Colonic mucosa (tissue), 4 donors: ENCODE results near the gene NCAPD3. TPM values are rescaled to one million over a fixed set of nuclear protein-coding genes. Genes with fewer than 3 reads are reported as not detected.
"Not testable (repeated sequence)": the region's sequence is repeated elsewhere in the genome, so short reads cannot be mapped to it uniquely, and the experiment has no call there.

Source experiments
- DNase-seq: peaks from one replicate; pipeline ENCODE4 v3.0.0-alpha.2; 2020
- H3K27ac ChIP-seq: fragments of 200-600 bp; one replicate; pipeline ENCODE4 v1.8.0; 2021
- H3K27me3 ChIP-seq: fragments of 200-600 bp; one replicate; pipeline ENCODE4 v1.8.0; 2021
- H3K36me3 ChIP-seq: fragments of 200-600 bp; one replicate; pipeline ENCODE4 v1.8.0; 2021
- H3K4me1 ChIP-seq: fragments of 200-600 bp; one replicate; pipeline ENCODE4 v1.8.0; 2021; ENCODE audit warnings: mild to moderate bottlenecking
- H3K4me3 ChIP-seq: fragments of 200-600 bp; one replicate; pipeline ENCODE4 v1.8.0; 2021
- H3K9ac ChIP-seq, 2 donors: one replicate each; pipeline ENCODE4 v1.7.0; 2013; ENCODE audit warnings: control low read depth in 2 of 2, low read depth in 2 of 2, low read length in 2 of 2
- H3K9me3 ChIP-seq: fragments of 200-600 bp; one replicate; pipeline ENCODE4 v1.8.0; 2021
- intact Hi-C: fragments of 100-400 bp; cut with DNase I; formaldehyde crosslinking; loops from one replicate; pipeline ENCODE4 v1.14.1; 2022
- total RNA-seq, 2 donors: library from RNA; stranded (reverse); fragmentation: NEBNext Ultra II Directional in 1 of 2; extraction: Animal tissue kit (Norgen Biotek cat#: 25700) in 1 of 2; gene quantifications; one replicate each; pipeline ENCODE4 v1.2.1, GENCODE V29; 2021
- TF ChIP-seq, protein P1 (sequence below): fragments of 200-600 bp; IDR thresholded peaks from one replicate; pipeline ENCODE4 v1.8.0; 2022; ENCODE audit warnings: antibody characterized with exemption, mild to moderate bottlenecking
- donor health status: healthy.
- donor health status: DM: no; HTN: no; CAD: no.
- donor health status: DM: no; HTN: no; CAD: no.

NCAPD3 gene
- total RNA-seq, 2 donors from 2014 or later: 12.9 to 45.0 TPM

GRCh38 chr11:134202661-134203060, 21.1 kb downstream of the NCAPD3 start:
- Histone ChIP-seq H3K27ac (no peak overlapping the region), H3K9ac (no peak overlapping the region), H3K9me3 (no peaks in the 10 kb centered on the region), H3K36me3 (no peaks in the 10 kb centered on the region), H3K4me3 (no peak overlapping the region), H3K27me3 (no peaks in the 10 kb centered on the region), H3K4me1 (no peaks in the 10 kb centered on the region)
- TF ChIP-seq, protein P1, sequence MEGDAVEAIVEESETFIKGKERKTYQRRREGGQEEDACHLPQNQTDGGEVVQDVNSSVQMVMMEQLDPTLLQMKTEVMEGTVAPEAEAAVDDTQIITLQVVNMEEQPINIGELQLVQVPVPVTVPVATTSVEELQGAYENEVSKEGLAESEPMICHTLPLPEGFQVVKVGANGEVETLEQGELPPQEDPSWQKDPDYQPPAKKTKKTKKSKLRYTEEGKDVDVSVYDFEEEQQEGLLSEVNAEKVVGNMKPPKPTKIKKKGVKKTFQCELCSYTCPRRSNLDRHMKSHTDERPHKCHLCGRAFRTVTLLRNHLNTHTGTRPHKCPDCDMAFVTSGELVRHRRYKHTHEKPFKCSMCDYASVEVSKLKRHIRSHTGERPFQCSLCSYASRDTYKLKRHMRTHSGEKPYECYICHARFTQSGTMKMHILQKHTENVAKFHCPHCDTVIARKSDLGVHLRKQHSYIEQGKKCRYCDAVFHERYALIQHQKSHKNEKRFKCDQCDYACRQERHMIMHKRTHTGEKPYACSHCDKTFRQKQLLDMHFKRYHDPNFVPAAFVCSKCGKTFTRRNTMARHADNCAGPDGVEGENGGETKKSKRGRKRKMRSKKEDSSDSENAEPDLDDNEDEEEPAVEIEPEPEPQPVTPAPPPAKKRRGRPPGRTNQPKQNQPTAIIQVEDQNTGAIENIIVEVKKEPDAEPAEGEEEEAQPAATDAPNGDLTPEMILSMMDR: no peak
- intact Hi-C loops: no loop called here
- no peak for DNase-seq

- Histone ChIP-seq H3K27me3 (no peaks in the 10 kb centered on the region), H3K4me1 (no peaks in the 10 kb centered on the region), H3K27ac (no peak overlapping the region), H3K4me3 (no peak overlapping the region), H3K9ac (no peak overlapping the region), H3K9me3 (no peaks in the 10 kb centered on the region), H3K36me3 (no peaks in the 10 kb centered on the region)
- intact Hi-C loops: no loop called here
- DNase-seq: no peak
- TF ChIP-seq, protein P1: no peak
These were observed 23.1 kb downstream of the NCAPD3 start for GRCh38 chr11:134200688-134201087.

DNA sequence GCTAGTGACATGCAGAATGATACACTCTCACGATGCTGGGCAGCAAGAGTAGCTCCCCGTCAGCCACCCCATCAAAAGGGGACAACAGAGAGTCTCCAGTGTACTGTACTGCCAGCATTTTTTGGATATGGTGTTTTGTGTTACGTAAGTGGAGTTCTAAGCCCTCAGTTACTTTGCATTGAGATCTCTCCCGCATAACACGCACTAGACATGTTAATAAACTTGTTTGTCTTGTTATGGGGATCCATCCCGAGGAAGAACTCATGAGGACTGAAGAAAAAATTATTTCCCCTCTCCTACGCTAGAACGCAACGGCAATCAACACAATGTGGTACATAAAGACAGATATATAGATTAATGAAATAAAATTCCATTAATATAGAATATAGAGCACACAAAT, 24.2 kb downstream of the NCAPD3 start:
- no peaks in the 10 kb centered on the region for H3K27me3 ChIP-seq
- no peak overlapping the region for H3K4me3 ChIP-seq
- no peak for DNase-seq
- TF ChIP-seq, protein P1: no peak
- H3K36me3 ChIP-seq: no peaks in the 10 kb centered on the region
- intact Hi-C loops: no loop called here
- no peaks in the 10 kb centered on the region for H3K9me3 ChIP-seq
- H3K4me1 ChIP-seq: no peaks in the 10 kb centered on the region
- H3K9ac ChIP-seq: no peak overlapping the region
- no peak overlapping the region for H3K27ac ChIP-seq

DNA sequence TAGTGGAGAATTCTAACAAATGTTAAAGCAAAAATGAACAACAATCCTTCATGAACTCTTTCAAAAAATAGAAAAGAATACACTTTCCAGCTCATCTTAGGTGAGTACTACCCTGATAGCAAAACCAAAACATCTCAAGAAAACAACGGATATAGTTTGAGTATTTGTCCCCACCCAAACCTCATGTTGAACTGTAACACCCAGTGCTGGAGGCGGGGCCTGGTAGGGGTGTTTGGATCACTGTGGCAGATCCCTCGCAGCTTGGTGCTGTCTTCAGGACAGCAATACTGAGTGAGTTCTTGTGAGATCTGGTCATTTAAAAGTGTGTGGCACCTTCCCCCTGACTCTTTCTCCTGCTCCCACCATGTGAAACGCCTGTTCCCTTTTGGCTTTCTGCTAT, 27.0 kb downstream of the NCAPD3 start:
- Histone ChIP-seq H3K9me3 (no peaks in the 10 kb centered on the region), H3K36me3 (no peaks in the 10 kb centered on the region), H3K4me1 (no peaks in the 10 kb centered on the region), H3K4me3 (no peak overlapping the region), H3K27ac (no peak overlapping the region), H3K27me3 (no peaks in the 10 kb centered on the region), H3K9ac (no peak overlapping the region)
- TF ChIP-seq, protein P1: no peak
- intact Hi-C loops: no loop called here
- DNase-seq: no peak

DNA sequence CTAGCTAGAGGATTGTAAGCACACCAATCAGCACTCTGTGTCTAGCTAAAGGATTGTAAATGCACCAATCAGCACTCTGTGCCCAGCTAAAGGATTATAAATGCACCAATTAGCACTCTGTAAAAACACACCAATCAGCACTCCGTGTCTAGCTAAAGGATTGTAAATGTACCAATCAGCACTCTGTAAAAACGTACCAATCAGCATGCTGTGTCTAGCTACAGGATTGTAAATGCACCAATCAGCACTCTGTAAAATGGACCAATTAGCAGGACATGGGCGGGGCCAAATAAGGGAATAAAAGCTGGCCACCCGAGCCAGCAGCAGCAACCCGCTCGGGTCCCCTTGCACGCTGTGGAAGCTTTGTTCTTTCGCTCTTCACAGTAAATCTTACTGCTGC, 35.7 kb downstream of the NCAPD3 start:
- H3K9me3 ChIP-seq, H3K4me1 ChIP-seq, H3K27ac ChIP-seq, H3K4me3 ChIP-seq, intact Hi-C loops, H3K9ac ChIP-seq, H3K36me3 ChIP-seq, H3K27me3 ChIP-seq, DNase-seq: not testable (repeated sequence)

DNA sequence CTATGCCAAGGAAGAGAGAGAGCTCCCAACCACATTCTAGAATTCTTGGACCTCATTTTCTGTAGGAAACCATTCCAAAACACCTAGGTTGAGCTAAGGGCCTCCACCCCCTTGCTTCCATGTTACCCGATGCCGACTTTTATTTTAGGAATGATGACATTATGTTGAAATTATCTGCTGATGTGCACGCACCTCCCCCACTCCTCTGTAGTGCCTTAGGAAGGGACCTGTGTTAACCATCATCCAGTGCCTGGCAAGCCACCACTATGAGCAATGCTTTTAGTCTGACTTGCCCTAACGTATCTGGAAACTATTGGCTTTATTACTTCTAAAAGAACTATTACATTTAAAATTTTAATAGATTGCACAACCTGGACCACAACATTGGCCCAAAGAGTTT, 42.1 kb downstream of the NCAPD3 start:
- no peaks in the 10 kb centered on the region for H3K4me1 ChIP-seq
- no peak overlapping the region for H3K4me3 ChIP-seq
- no peaks in the 10 kb centered on the region for H3K9me3 ChIP-seq
- no peak for DNase-seq
- intact Hi-C loops: no loop called here
- no peaks in the 10 kb centered on the region for H3K27me3 ChIP-seq
- TF ChIP-seq, protein P1: no peak
- H3K9ac ChIP-seq: no peak overlapping the region
- no peaks in the 10 kb centered on the region for H3K36me3 ChIP-seq
- no peak overlapping the region for H3K27ac ChIP-seq
